Dermis blood vessel endothelial cell (primary cell): ENCODE data around the gene MUC4. TPM values are rescaled to one million over a fixed set of nuclear protein-coding genes. Genes with fewer than 3 reads are reported as not detected.
A peak's percentile ranks its signal among the peaks of the same experiment; 100 is the strongest.
"Not testable (repeated sequence)": the region's sequence is repeated elsewhere in the genome, so short reads cannot be mapped to it uniquely, and the experiment has no call there.

Experiments used
- DNase-seq: peaks from one replicate; pipeline ENCODE4 v3.0.0; 2010
- total RNA-seq: library from RNA; depleted of rRNA; stranded (reverse); fragments of >200 nt; gene quantifications from 2 replicates; pipeline ENCODE4 v1.2.3, GENCODE V29; 2014

Gene MUC4
- total RNA-seq, 1 donor from 2014 or later: 0.17 TPM

DNA sequence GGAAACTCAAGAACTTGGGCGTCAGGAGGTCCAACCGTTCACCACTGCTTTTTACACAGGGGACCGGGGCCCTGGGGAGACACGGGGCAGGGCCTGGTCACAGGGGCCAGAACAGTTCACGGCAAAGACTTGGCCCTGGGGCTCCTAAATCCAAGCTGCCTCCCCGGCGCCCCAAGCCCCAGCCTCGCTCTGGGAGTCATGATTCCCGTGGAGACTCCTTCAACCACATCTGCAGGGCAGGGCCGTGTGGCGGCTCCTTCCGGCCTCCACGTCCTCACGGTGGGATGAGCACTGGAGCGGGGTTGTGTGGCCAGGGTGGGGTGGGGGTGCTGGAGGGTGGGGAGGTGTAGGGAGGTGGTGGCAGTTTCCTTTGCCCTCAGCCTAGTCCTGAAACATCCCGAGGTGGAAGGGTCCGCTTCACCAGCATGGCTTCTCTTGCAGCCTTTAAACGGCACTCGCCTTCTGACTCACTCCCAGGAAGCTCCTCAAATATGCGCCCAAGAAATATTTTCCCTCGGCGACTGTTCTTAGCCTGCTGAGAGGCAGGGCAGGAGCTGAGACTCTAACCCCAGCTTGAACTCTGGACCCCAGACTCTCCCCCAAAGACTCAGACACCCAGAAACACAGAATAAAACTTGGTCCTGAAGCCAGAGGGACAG is 1.8 kb downstream of the MUC4 start:
- DNase-seq: no peak

DNA sequence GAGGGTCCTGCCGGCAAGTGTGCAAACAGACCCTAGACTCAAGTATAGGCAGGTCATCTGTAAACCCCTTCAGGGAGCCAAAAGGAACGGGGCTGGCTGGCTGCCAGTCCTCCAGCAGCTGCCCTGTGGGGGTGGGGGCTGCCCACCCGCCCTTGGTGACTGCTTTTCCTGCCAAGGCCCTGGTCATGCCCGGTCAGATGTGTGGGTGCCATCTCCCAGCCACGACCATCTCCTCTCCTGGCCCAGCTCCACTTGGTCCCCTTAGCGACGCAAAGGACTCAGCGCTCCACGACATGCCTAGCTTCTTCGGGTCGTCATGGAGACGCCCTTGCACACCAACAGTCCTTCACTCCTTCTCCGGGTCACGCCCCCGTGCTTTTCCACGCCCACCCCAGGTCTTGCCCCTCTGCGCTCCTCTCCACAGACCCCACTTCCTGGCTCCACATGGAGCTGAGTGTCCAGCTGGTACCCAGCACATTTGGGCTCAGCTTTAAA is 2.4 kb downstream of the MUC4 start:
- DNase-seq: no peak

DNA sequence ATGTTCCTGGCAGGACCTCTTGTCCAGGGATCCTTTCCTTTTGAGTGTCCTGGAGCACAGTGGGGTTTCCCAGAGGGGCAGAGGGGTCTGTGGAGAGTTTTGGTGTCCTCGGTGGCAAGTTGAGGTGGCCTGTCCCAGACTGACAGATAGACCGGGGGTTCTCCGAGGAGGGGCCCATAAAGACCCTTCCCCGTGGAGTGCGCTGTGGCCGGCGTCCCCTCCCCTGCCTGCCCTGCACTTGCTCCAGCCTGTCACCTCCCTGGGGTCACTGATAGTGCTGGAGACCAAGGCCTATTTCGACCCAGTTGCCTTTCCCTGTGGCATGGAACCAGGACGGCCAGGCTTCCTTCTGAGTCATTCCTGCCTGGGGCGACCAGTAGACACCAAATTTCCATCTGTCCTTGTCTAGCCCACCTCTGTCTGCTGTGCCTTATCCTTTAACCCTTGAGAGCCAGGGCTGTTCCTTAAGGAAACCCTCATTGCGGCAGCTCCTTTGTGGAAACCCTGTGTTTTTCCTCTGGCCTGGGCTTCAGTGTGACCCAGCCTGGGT is 2.9 kb downstream of the MUC4 start:
- no peak for DNase-seq

DNA sequence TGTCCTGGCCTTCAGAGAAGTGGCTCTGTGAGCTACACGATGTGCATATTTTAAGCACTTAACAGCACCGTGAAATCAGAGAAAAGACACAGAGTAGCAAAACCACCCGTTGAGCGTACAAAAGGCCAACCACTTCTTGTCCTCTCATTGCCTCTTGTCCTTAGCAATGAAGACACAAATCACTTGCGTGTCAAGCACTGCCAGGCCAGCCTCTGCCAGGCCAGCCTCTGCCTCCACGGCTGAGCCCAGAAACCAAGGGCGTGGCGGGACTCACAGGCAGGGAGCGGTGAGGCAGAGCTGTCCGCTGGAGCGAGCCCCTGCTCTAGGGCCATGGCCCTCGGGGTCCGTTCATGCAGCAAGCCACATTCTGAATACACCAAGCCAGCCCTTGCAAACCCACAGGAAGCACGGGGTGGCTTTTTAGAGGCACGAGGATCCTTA is 4.0 kb downstream of the MUC4 start:
- DNase-seq: no peak

DNA sequence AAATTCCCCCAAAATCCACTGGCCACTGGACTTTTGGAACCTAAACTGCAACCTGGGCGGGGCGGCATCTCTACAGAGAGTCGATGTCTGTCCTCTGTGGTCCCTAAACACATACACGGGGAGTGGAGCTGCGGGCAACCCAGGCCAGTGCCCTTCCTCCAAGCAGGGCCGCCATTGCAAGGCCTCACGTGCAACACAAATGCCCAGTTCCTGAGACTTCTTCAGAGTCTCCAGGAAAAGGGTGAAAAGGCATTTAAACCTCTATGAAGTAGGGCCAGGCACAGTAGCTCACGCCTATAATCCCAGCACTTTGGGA is 4.9 kb downstream of the MUC4 start:
- DNase-seq: no peak

DNA sequence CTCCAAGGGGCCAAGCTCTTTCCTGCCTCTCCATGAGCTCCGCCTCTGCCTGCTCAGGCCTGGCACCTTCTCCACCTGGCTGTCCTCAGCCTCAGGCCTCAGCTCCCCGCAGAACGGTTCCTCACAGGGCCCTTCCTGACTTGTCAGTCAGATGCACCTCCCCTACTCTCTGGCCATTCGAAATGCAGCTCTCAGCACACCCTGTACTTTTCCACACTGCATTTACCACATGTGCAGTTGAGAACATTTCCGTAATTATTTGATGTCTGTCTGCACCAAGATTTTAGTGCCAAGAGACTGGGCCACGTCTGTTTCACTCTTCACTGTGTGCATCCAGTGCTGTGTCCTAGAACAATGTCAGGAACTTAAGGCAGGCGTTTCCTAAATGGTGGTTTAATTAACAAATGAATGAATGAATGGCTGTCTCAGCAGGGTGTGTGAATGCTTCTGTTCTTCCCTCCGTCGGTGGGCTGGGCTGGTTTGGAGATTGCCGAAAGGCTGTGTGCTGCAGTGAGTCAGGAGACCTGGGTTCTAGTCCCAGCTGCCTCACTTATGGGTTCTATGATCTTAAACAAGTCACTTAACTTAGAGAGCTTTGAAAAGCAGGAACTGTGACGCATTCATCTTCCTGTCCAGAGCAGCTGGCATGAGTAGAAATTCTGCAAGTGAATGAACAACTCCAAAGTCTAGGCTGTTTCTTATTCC is 5.4 kb downstream of the MUC4 start:
- DNase-seq: peak; percentile 89

DNA sequence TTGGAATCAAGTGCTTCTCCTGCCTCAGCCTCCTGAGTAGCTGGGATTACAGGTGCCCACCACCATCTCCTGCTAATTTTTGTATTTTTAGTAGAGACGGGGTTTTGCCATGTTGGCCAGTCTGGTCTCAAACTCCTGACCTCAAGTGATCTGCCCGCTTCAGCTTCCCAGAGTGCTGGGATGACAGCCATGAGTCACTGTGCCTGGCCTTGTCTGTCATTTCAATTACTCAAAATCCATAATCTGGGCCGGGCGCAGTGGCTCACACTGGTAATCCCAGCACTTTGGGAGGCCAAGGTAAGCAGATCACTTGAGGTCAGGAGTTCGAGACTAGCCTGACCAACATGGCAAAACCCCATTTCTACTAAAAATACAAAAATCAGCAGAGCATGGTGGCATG is 6.1 kb downstream of the MUC4 start:
- DNase-seq: not testable (repeated sequence)

DNA sequence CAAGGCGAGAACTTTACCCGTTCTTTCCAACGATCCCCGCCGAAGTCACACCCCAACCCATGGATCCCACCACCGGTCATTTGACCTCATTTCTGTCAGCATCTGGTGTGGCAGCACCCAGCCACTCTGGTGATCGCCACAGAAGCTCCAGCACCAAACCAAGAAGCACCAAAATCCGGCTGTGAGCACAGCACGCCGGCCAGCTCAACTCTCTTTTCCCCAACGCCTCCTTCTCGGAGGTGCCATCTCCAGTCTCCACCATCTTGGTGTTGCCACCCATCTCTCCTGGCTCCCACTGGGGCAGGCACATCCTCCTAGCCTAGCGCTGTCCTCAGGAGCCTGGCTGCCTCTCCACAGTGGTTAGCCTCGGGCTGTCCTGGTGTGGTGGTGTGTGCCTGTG is 6.5 kb downstream of the MUC4 start:
- no peak for DNase-seq

DNA sequence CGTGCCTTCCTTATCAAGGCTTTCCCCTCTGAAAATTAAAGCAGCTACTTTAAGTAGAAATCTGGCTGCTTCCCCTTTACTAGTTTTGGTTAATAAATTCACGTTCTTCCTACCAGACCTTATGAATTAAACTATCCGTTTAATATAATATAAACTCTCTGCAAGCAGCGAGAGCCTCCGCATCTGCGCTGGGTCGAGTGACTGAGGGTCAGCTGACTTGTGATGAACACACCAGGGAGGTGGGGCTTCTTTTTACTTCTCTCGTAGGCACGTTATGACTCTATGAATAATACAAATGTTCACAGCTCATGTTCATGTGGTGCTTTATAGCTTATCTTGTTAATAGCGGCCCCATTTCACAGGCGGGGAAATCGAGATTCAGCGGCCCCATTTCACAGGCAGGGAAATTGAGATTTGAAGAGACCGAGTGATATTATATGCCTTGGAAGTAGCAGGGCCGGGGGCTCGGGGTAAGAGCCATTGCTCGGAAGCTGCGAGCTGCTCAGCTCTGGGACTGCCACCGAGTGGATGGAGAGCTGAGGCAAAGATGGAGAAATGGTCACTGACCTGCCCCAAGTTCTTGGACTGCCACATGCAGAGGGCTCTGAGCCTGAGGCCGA is 8.3 kb downstream of the MUC4 start:
- no peak for DNase-seq

DNA sequence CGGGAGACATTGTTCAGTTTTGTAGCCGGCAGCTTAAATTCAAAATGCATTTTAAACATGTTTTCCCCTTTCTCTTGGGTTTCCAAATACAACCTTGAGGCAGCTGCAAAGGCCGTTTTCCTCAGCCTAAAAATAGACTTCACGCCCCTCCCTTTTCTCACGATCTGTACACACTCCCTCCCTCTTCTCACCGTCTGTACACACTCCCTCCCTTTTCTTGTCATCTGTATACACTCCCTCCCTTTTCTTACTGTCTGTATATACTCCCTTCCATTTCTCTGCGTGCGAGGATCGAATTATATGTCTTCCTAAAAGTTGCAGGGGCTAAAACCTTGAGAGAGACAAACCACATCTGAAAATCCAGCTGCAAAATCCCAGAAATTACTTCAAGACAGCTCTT is 8.9 kb downstream of the MUC4 start:
- no peak for DNase-seq

DNA sequence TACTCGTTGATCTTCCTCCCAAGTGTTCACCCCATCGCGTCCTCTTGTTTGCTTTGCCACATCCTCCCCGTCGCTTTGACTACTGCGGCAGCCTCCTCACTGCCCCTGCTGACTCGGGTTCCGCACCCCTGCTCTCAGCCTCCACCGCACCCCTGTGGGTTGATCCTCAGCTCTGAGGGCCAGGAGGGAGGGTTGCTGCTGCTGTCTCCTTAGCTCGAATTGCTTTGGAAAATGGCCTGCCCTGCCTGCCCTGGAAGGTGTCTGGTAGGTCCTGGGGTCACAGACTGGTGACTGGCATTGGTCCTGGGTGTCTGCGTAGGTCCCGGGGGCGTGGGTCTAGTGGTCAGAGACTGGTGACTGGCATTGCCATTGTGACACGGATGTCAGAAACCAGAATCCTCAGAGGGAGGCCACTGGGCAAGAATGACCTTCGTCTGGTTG is 9.4 kb downstream of the MUC4 start:
- no peak for DNase-seq

DNA sequence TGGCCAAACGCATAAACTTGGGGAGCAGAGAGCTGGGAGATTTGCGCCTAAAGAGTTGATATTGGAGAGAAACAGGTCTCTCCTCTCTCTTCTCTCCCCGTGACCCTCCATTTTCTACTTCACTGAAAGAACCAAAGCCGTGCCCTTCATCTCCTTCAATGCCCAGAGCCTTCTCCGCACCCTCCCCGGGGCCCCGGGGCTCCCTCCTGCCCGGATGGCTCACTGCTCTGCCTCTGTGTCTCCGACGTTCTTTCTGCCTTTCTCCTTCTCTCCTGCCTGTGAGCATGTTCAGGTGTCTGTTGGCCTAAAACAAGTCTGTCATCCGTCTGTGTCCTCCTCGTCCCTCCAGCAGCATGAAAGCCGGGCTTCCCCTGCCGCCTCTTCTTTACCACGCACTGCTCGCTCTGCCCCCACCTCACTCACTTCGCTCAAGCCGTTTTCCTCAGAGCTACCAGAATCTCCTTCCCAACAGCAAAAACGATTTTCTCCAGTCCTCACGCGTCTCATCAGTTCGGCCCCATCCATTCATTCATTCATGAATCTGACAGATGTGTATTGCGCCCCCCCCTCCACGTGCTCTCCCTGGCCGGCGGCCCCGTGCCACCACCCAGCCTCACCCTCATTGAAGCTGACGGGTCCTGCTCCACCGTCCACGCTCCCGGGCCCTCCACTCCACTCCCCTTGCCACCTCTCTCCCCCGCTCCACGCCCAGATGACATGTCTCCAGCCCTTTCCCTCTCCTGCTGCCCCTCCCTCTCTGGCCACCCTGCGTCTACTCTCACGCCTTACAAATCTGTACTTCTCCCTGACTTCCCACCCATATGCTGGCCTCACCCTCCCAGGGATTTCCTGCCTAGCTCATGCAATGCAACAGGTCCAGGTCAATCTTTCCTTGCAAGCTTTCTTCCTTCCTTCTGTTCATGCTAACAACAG is 10.2 kb downstream of the MUC4 start:
- no peak for DNase-seq

DNA sequence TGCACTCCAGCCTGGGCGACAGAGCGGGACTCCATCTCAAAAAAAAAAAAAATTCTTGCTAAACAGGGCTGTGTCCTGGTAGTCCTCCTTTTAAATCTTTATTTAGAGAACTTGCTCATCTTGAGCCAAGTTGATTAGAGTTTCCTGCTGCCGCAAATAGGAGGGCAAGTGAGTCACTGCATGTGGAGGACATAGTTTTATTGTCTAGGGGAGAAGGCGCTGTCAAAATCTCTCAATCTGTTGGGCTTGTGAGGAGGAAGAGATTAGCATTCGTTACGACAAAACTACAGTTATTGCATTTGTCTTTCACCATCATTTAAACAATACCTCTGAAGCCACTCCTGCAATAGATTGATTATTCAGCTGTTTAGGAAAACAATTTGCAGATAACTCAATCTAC is 11.5 kb downstream of the MUC4 start:
- peak; percentile 32 for DNase-seq

DNA sequence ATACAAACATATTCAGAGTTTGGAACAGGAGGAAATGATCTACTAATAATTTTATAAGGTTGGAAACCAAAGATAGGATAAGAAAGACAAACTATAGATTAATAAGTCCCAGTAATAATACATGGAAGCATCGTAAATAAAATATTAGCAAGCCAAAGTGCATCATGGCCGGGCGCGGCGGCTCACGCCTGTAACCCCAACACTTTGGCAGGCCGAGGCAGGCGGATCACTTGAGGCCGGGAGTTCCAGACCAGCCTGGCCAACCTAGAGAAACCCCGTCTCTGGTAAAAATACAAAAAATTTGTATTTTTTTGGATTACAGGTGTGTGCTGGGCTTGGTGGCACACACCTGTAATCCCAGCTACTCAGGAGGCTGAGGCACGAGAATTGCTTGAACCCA is 14.9 kb downstream of the MUC4 start:
- DNase-seq: no peak

DNA sequence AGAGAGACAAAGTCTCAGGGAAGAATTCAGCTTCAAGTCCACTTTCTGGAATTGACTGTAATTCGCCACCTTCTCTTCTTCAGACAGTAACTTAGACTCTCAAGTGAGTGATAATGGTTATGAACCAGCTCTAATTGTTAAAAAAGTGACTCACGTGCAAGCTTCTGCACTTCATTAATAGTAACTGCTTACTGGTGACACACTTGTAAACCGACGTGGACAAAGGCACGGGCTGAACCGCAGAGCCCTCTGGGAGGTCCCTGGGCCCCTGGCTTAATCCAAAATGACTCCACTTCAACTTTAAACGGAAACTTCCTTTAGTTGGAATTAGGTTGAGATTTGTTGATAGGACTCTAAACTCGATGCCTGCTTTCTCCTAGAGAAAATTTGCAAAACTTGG is 17.0 kb downstream of the MUC4 start:
- no peak for DNase-seq

DNA sequence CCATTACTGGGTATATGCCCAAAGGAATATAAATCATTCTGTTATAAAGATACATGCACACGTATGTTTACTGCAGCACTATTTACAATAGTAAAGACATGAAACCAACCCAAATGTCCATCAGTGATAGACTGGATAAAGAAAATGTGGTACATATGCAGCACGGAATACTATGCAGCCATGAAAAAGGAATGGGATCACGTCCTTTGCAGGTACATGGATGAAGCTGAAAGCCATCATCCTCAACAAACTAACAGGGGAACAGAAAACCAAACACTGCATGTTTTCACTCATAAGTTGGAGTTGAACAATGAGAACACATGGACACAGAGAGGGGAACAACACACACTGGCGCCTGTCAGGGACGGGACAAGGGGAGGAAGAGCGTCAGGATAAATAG is 19.1 kb downstream of the MUC4 start:
- DNase-seq: not testable (repeated sequence)

DNA sequence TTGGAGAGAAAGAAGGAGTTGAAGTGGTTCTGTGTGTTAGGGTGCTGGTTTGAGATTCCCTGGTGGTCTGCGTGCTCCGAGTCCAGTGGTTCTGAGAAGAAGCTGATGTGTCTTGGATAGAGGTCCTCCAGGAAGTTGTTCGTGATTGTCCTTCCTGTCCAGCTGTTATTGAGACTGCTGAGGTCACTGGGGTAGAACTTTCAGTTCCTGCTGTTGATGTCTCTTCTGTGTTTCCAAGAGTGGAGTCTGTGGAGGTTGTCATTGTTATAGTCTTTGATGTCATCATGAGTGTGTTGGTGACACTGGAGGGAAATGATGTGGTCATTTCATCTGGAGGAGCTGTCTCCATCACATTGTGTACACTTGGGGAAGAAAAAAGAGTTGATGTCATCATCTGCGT is 20.8 kb downstream of the MUC4 start:
- DNase-seq: no peak

DNA sequence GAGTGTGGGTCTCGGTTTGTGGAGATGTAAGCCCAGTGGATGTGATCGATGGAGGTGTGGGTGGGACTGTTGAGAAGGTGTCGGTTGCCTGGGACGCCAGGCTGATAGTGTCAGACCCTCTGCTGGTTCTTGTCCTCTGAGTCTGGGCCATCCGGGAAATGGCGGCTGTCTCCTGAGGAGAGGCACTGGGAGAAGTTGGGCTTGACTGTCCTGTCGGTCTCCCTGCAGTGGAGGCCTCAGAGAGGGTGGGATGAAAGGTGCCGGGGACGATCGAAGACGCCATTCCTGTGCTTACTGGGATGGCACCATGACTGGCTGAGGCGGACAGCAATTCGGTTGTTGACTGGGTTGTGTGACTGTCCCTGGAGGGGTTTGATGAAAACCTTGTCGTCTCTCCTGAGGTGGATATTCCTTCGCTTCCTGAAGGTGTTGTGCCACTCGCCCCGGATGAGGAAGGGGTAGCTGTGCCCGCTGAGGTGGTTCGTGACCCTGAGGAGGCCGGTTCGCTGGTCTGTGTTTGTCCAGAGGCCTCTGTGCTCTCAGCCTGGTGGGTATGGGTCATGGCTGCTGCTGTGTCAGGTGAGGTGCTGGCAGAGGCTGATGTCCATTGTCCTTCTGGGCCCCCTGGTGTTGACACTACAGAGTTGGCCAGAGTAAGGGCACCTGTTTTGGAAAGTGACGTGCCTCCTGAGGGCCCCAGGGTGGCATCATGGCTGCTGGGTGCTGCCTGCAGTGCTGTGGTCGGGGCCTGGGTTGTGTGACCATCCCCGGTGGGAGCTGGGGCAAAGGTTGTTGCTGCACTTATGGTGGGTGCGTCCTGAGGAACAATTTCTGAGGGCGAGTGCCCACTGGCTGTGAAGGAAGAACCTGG is 22.8 kb downstream of the MUC4 start:
- no peak for DNase-seq

DNA sequence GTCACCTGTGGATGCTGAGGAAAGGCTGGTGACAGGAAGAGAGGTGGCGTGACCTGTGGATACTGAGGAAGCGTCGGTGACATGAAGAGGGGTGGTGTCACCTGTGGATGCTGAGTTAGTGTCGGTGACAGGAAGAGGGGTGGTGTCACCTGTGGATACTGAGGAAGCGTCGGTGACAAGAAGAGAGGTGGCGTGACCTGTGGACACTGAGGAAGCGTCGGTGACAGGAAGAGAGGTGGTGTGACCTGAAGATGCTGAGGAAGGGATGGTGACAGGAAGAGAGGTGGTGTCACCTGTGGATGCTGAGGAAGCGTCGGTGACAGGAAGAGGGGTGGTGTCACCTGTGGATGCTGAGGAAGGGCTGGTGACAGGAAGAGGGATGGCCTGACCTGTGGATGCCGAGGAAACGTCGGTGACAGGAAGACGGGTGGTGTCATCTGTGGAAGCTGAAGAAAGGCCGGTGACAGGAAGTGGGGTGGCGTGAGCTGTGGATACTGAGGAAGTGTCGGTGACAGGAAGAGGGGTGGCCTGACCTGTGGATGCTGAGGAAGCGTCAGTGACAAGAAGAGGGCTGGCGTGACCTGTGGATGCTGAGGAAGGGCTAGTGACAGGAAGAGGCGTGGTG is 25.8 kb downstream of the MUC4 start:
- not testable (repeated sequence) for DNase-seq

DNA sequence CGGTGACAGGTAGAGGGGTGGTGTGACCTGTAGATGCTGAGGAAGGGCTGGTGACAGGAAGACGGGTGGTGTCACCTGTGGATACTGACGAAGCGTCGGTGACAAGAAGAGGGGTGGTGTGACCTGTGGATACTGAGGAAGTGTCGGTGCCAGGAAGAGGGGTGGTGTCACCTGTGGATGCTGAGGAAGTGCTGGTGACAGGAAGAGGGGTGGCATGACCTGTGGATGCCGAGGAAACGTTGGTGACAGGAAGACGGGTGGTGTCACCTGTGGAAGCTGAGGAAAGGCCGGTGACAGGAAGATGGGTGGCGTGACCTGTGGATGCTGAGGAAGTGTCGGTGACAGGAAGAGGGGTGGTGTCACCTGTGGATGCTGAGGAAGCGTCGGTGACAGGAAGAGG is 27.7 kb downstream of the MUC4 start:
- not testable (repeated sequence) for DNase-seq

DNA sequence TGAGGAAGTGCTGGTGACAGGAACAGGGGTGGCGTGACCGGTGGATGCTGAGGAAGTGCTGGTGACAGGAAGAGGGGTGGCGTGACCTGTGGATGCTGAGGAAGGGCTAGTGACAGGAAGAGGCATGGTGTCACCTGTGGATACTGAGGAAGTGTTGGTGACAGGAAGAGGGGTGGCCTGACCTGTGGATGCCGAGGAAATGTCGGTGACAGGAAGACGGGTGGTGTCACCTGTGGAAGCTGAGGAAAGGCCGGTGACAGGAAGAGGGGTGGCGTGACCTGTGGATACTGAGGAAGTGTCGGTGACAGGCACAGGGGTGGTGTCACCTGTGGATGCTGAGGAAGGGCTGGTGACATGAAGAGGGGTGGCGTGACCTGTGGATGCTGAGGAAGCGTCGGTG is 30.5 kb downstream of the MUC4 start:
- DNase-seq: not testable (repeated sequence)
